Skeletal muscle satellite cell (primary cell): ENCODE results near the gene THADA.

Source experiments
- H3K27me3 ChIP-seq: 2 replicates; pipeline ENCODE4 v1.7.0; 2013; ENCODE audit warnings: low read length; ENCODE audit not compliant: control insufficient read depth, insufficient read depth
- H3K36me3 ChIP-seq: 2 replicates; pipeline ENCODE4 v1.7.0; 2013; ENCODE audit warnings: mild to moderate bottlenecking, control low read depth, low read length; ENCODE audit not compliant: insufficient read depth
- H3K4me1 ChIP-seq: 2 replicates; pipeline ENCODE4 v1.7.0; 2013; ENCODE audit warnings: low read length; ENCODE audit not compliant: control insufficient read depth, insufficient read depth
- H3K4me2 ChIP-seq: 2 replicates; pipeline ENCODE4 v1.7.0; 2013; ENCODE audit warnings: mild to moderate bottlenecking, low read length
- H3K4me3 ChIP-seq: 2 replicates; pipeline ENCODE4 v1.7.0; 2013; ENCODE audit warnings: low read length
- H3K9ac ChIP-seq: 2 replicates; pipeline ENCODE4 v1.7.0; 2013; ENCODE audit warnings: mild to moderate bottlenecking, low read depth, low read length, moderate library complexity
- H3K9me3 ChIP-seq: replicated peaks from 2 replicates; pipeline ENCODE4 v1.7.0; 2013; ENCODE audit warnings: mild to moderate bottlenecking, control low read depth, low read length

Gene THADA

GRCh38 chr2:43426305-43427031 is 169.4 kb downstream of the THADA start:
- Histone ChIP-seq H3K36me3 (no peaks in the 10 kb centered on the region), H3K9me3 (no peaks in the 10 kb centered on the region), H3K27me3 (no peaks in the 10 kb centered on the region), H3K4me1 (peaks cover 33% of the 10 kb centered on the region), H3K4me2 (peak overlapping the region; percentile 20), H3K4me3 (no peak overlapping the region), H3K9ac (peak overlapping the region; percentile 60)

DNA sequence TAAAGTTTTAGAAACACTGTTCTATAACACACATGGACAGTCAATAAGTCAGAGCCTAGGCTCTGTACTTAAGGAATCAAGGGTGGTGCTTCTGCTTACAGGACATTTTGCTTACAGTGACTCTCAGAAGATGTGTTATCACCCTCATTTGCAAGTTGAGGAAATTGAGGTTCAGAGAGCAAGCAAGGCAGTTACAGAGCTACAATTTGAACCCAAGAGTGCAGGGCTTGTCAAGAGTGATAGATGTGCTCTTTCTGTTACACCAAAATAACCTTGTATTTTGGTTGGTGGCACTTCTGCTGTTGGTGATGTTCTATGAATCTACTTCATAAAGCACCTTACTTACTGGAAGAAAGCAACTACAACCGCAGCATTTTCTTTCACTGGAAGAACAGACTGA is 170.2 kb downstream of the THADA start:
- H3K4me2 ChIP-seq = peak overlapping the region; percentile 20
- H3K9me3 ChIP-seq = no peaks in the 10 kb centered on the region
- no peaks in the 10 kb centered on the region for H3K27me3 ChIP-seq
- peak overlapping the region; percentile 52 for H3K9ac ChIP-seq
- H3K4me1 ChIP-seq = peaks cover 33% of the 10 kb centered on the region
- H3K36me3 ChIP-seq = no peaks in the 10 kb centered on the region
- H3K4me3 ChIP-seq = no peak overlapping the region

DNA sequence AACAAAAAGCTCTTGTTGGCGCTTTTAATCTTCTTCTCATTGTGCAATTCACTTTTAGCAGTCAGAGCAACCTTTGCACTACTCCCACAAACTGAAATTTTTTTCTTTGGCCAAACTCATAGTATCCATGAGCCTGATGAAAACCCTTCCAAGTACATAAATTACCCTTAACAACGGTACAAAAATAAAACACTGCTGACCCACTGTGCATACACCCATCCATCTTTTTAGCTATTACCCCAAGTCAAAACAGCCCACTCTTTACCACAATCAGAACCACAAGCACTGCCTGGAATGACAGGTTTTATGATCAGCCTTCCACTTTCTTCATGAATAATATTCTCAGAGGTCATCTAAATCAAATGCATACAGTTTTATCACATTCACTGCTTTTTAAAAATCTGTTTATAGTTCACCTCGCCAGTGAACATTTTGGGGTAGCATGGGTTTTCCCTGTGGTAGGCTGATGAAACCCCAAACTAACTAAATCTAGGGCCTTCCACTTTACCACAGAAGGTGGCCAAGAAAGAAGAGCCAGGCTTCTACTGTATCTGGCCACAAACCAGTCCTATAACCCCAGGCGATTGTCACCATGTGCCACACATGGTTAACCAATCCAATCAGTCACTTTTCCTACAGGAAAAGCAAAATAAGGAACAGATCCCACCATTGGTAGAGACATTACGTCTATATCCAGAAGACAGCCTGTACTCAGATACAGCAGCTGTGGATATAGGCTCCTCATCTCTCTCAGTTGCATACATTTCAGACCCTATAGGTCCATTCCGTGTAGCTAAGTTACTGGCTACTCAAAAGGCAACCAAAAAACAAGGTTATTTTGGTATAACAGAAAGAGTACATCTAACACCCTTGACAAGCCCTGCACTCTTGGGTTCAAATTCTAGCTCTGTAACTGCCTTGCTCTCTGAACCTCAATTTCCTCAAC is 171.3 kb downstream of the THADA start:
- Histone ChIP-seq H3K4me2 (no peak overlapping the region), H3K9me3 (no peaks in the 10 kb centered on the region), H3K4me1 (peaks cover 33% of the 10 kb centered on the region), H3K4me3 (no peak overlapping the region), H3K36me3 (no peaks in the 10 kb centered on the region), H3K9ac (no peak overlapping the region), H3K27me3 (no peaks in the 10 kb centered on the region)

DNA sequence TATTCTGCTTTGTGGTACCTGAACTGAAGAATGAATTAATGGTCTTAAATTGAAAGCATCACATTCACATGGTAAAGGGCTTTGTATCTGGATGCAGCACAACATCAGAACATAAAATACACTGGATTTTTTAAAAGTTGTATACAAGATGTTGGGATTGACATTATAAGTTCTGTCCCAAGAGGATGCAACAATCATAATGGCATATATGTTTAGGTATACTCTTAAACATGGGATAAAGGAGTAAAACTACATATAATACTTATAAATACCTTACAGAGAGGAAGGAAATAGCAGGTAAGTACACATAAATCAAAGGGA is 171.9 kb downstream of the THADA start:
- Histone ChIP-seq H3K9ac (no peak overlapping the region), H3K4me3 (no peak overlapping the region), H3K9me3 (no peaks in the 10 kb centered on the region), H3K27me3 (no peaks in the 10 kb centered on the region), H3K4me1 (peaks cover 33% of the 10 kb centered on the region), H3K36me3 (no peaks in the 10 kb centered on the region), H3K4me2 (no peak overlapping the region)

DNA sequence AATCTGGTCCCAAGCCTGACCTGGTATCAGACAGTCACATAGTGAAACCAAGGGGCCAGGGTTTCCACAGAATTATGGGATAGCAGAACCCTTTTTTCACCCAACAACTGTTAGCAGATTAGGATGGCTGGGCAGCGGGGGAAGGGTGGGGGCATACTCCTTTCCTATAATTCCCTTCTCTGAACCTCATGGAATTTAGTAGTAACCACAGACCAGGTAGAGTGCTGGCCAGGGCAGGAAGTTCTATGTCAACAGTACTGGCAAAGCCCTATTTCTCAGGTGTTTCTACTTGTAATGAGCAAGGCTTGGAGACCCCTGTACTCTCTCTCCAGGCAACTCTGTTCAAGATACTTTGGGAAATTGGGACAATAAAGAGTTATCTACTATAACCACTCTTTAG is 174.6 kb downstream of the THADA start:
- peaks cover 24% of the 10 kb centered on the region for H3K4me1 ChIP-seq
- no peak overlapping the region for H3K4me2 ChIP-seq
- no peaks in the 10 kb centered on the region for H3K36me3 ChIP-seq
- no peaks in the 10 kb centered on the region for H3K27me3 ChIP-seq
- no peak overlapping the region for H3K9ac ChIP-seq
- no peak overlapping the region for H3K4me3 ChIP-seq
- no peaks in the 10 kb centered on the region for H3K9me3 ChIP-seq

DNA sequence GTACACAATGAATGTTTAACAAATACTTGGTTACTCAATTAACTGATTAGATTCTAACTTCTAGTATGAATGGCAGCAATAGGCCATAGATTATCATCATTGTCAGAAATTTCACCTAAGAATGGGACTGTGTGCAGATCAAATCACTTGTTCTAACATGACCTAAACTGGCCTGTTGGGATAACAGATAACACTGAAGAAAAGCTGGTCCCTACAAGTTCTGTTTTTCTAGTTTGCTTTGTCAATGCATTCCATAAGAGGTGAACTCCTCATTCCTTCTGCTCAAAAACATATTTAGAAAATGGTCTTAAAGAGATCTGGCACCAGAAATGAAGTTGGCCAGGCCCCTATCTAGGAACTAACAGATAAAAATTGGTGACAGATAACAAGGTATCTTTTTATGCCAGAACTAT is 175.4 kb downstream of the THADA start:
- Histone ChIP-seq H3K36me3 (no peaks in the 10 kb centered on the region), H3K27me3 (no peaks in the 10 kb centered on the region), H3K4me2 (no peak overlapping the region), H3K4me1 (peaks cover 16% of the 10 kb centered on the region), H3K4me3 (no peak overlapping the region), H3K9me3 (no peaks in the 10 kb centered on the region), H3K9ac (no peak overlapping the region)

DNA sequence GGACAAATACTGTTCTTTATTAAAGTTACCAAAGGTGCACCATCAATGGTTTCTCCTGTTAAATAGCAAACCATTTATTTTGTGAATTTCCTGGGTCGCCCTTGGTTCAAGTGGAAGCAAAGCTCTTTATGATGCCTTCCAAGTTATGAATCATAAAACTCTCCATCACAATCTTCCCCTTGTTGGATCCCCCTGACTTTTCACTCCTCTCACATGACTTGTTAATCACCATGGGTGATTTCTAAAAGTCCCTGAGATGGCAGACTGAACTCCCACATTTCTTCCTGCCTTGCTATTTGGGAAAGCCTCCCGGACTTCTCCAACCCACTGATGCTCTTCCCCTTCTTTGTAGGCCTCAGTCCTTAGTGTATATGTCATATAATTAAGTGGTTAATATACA is 176.0 kb downstream of the THADA start:
- H3K4me1 ChIP-seq = peaks cover 10% of the 10 kb centered on the region
- no peaks in the 10 kb centered on the region for H3K9me3 ChIP-seq
- H3K36me3 ChIP-seq = no peaks in the 10 kb centered on the region
- H3K27me3 ChIP-seq = no peaks in the 10 kb centered on the region
- no peak overlapping the region for H3K4me3 ChIP-seq
- H3K9ac ChIP-seq = no peak overlapping the region
- H3K4me2 ChIP-seq = no peak overlapping the region

DNA sequence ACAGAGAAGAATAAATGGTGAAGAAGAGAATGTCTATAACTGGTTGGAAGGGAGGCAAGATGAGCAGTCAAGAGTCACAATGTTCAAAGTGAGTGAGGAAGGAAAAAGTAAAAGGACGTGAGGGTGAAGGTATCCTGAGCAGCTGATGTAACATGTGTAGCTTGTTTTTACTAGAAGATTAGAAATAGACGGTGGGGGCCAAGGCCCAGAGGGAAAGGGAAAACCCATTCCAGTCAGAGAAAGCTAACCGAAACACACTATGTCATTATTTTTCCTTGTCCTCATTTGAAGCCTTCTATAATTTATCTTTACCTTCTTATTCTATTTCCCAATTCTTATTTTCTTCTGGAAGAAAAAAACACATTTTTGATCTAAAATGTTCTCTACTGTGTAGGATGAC is 176.6 kb downstream of the THADA start:
- H3K4me1 ChIP-seq = peaks cover 5% of the 10 kb centered on the region
- H3K4me3 ChIP-seq = no peak overlapping the region
- H3K9me3 ChIP-seq = no peaks in the 10 kb centered on the region
- H3K36me3 ChIP-seq = no peaks in the 10 kb centered on the region
- no peaks in the 10 kb centered on the region for H3K27me3 ChIP-seq
- no peak overlapping the region for H3K4me2 ChIP-seq
- H3K9ac ChIP-seq = no peak overlapping the region

DNA sequence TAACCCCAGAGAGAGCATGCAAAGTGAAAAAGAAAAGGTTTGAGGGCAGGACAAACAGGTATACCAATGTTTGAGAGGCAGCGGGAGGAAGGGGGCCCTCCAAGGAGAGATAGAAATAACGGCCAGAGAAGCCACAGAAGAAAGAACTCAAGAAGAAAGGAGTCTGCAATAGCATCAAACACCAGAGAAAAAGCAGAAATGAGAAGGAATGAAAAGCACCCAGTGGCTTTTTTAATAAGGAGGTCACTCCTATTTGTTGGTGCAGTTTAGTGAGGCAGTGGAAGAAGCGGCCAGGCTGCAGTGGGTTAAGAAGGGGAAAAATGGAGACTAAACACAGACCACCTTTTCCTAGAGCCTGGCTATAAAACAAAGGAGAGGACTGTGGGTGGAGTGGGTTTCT is 177.2 kb downstream of the THADA start:
- Histone ChIP-seq H3K4me1 (no peaks in the 10 kb centered on the region), H3K36me3 (no peaks in the 10 kb centered on the region), H3K4me2 (no peak overlapping the region), H3K9me3 (no peaks in the 10 kb centered on the region), H3K4me3 (no peak overlapping the region), H3K9ac (no peak overlapping the region), H3K27me3 (no peaks in the 10 kb centered on the region)

DNA sequence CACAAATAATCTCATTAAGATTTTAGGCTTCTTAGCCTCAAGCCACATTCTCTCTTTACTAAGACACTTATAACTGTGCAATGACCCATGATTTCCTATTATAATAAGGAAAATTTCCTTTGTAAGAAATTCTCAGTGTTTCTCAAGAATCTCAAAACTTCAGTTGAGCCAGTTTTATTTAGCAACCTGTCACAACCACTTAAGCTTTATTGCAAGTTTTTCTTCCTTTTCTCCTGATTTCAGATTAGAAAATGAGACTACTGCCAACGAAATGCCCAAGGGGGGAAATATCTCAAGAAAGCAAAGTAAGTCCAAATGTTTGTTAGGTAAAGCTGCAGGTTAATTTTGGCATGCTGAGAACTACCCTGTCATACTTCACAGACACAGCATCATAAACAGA is 178.5 kb downstream of the THADA start:
- Histone ChIP-seq H3K4me2 (no peak overlapping the region), H3K9me3 (no peaks in the 10 kb centered on the region), H3K9ac (no peak overlapping the region), H3K4me1 (peaks cover 4% of the 10 kb centered on the region), H3K27me3 (no peaks in the 10 kb centered on the region), H3K36me3 (no peaks in the 10 kb centered on the region), H3K4me3 (no peak overlapping the region)

DNA sequence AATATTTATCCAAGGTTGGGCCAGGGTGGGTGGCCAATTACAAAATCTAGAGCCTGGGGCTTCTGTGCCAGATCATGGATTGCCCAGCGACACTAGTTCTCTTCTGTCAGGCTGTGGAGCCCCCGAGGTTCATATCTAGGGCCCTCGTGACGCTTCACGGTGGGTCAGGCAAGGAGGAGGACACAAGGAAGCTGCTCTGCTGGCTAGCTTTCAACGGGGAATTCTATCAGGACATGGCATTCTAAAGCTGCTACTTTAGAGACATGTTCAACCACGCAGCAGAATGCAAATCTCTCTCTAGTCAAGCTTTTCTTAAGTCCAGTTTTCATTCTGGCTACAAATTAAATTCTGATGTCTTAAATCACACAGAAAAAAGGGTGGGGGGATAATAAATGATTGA is 180.2 kb downstream of the THADA start:
- H3K4me3 ChIP-seq = no peak overlapping the region
- no peaks in the 10 kb centered on the region for H3K36me3 ChIP-seq
- H3K4me2 ChIP-seq = no peak overlapping the region
- no peaks in the 10 kb centered on the region for H3K9me3 ChIP-seq
- H3K9ac ChIP-seq = no peak overlapping the region
- H3K27me3 ChIP-seq = no peaks in the 10 kb centered on the region
- peaks cover 11% of the 10 kb centered on the region for H3K4me1 ChIP-seq
